Naive thymus-derived CD8-positive, alpha-beta T cell (primary cell): ENCODE measurements around the gene MAB21L3. TPM values are rescaled to one million over a fixed set of nuclear protein-coding genes. Genes with fewer than 3 reads are reported as not detected.

Source experiments
- ATAC-seq, 2 donors: fragments of 150-1000 bp; cut with Tn5 transposase in 1 of 2; sonication (Bioruptor Pico), chemical (Tn5 transposase) in 1 of 2; 1 replicate in 1 of 2; 2 replicates in 1 of 2; pipeline ENCODE4 v1.10.0; 2021; ENCODE audit warnings: mild to moderate bottlenecking in 2 of 2, moderate library complexity in 2 of 2
- POLR2A ChIA-PET: fragments of 350-600 bp; sonication (Branson Sonifier 250); formaldehyde crosslinking; loops from one replicate; lab custom pipeline; 2021; ENCODE audit warnings: antibody characterized with exemption; lab: Charles Lee
- DNase-seq, 10 donors: peaks; one replicate each; pipeline versions ENCODE4 v3.0.0 to v3.0.0-alpha.2; 2020 to 2022
- H3K27ac Mint-ChIP-seq, 10 donors: one replicate each; pipeline ENCODE4 v1.8.0; 2020 to 2022; ENCODE audit warnings: mild to moderate bottlenecking in 10 of 10, mixed read lengths in 10 of 10, moderate library complexity in 4 of 10, inconsistent platforms in 1 of 10
- H3K27me3 Mint-ChIP-seq, 5 donors: one replicate each; pipeline ENCODE4 v1.8.0; 2021 to 2022; ENCODE audit warnings: mixed read lengths in 5 of 5
- H3K36me3 Mint-ChIP-seq, 3 donors: one replicate each; pipeline ENCODE4 v1.8.0; 2020 to 2022; ENCODE audit warnings: mixed read lengths in 3 of 3, mild to moderate bottlenecking in 2 of 3, inconsistent platforms in 1 of 3
- H3K4me1 Mint-ChIP-seq, 4 donors: one replicate each; pipeline ENCODE4 v1.8.0; 2021 to 2022; ENCODE audit warnings: mixed read lengths in 4 of 4
- H3K4me3 Mint-ChIP-seq, 10 donors: one replicate each; pipeline ENCODE4 v1.8.0; 2020 to 2022; ENCODE audit warnings: mild to moderate bottlenecking in 10 of 10, mixed read lengths in 10 of 10, moderate library complexity in 6 of 10, inconsistent platforms in 1 of 10
- H3K9me3 Mint-ChIP-seq, 9 donors: one replicate each; pipeline ENCODE4 v1.8.0; 2020 to 2022; ENCODE audit warnings: mixed read lengths in 9 of 9, mild to moderate bottlenecking in 3 of 9, inconsistent platforms in 1 of 9, moderate library complexity in 1 of 9
- polyA plus RNA-seq, 3 donors: library from polyadenylated mRNA; unstranded; fragments of 300-500 nt; fragmentation: Illumina TruSeq; gene quantifications; one replicate each; pipeline ENCODE4 v1.2.3, GENCODE V29; 2021
- total RNA-seq, 8 experiments: library from RNA in 2 of 8; stranded (reverse) in 2 of 8; gene quantifications; one replicate each; pipeline ENCODE4 v1.2.3 and lab custom pipeline; 2021 to 2026

The MAB21L3 gene
- total RNA-seq (not detected), polyA plus RNA-seq (not detected), total RNA-seq (lab: John Stamatoyannopoulos, UW) (0 to 0.14 (median 0) reads per million in 6 experiments)

- POLR2A ChIA-PET: no interaction called here
- H3K36me3 Mint-ChIP-seq: no peaks in the 10 kb centered on the region
These were observed at the start of gene MAB21L3 for GRCh38 chr1:116110567-116111523. Gene MAB21L3, plus strand, starts transcription at chr1:116111399. Its CDS starts 1,217 bp downstream, at chr1:116112616.

GRCh38 chr1:116062201-116062600, 49.0 kb upstream of the MAB21L3 start:
- DNase-seq (no peak), ATAC-seq (no peak)
- peaks cover 1 to 25% (median 13%) of the 10 kb centered on the region in 5 donors for H3K27me3 Mint-ChIP-seq
- POLR2A ChIA-PET: no interaction called here
- no peak overlapping the region for H3K27ac Mint-ChIP-seq
- peaks cover 0 to 7% (median 4%) of the 10 kb centered on the region in 3 donors for H3K36me3 Mint-ChIP-seq
- H3K9me3 Mint-ChIP-seq: peaks cover 0 to 19% (median 13%) of the 10 kb centered on the region in 9 donors
- H3K4me3 Mint-ChIP-seq: no peak overlapping the region
- peaks cover 0 to 2% (median 0%) of the 10 kb centered on the region in 4 donors for H3K4me1 Mint-ChIP-seq

More at GRCh38 chr1:116110567-116111523, at the start of gene MAB21L3:
- peak within 1 kb of the TSS in 1 of 10 donors; percentile 45 for H3K27ac Mint-ChIP-seq
- no peak for DNase-seq
- H3K4me1 Mint-ChIP-seq: no peaks in the 10 kb centered on the region
- ATAC-seq: no peak
- peaks cover 3 to 11% (median 10%) of the 10 kb centered on the region in 5 donors for H3K27me3 Mint-ChIP-seq
- H3K9me3 Mint-ChIP-seq: no peaks in the 10 kb centered on the region
- no peak within 1 kb of the TSS for H3K4me3 Mint-ChIP-seq

- H3K4me3 Mint-ChIP-seq: no peak overlapping the region
- H3K36me3 Mint-ChIP-seq: peaks cover 0 to 11% (median 6%) of the 10 kb centered on the region in 3 donors
- peaks cover 8 to 36% (median 10%) of the 10 kb centered on the region in 5 donors for H3K27me3 Mint-ChIP-seq
- DNase-seq (no peak), ATAC-seq (no peak)
- POLR2A ChIA-PET: no interaction called here
- peaks cover 0 to 2% (median 0%) of the 10 kb centered on the region in 4 donors for H3K4me1 Mint-ChIP-seq
- peaks cover 0 to 1% (median 0%) of the 10 kb centered on the region in 9 donors for H3K9me3 Mint-ChIP-seq
- no peak overlapping the region for H3K27ac Mint-ChIP-seq
These were observed 46.6 kb upstream of the MAB21L3 start for GRCh38 chr1:116064616-116065015.

GRCh38 chr1:116066868-116067565, 44.2 kb upstream of the MAB21L3 start:
- POLR2A ChIA-PET: no interaction called here
- H3K4me1 Mint-ChIP-seq: no peaks in the 10 kb centered on the region
- H3K27me3 Mint-ChIP-seq: peaks cover 3 to 27% (median 8%) of the 10 kb centered on the region in 5 donors
- peaks cover 0 to 13% (median 6%) of the 10 kb centered on the region in 3 donors for H3K36me3 Mint-ChIP-seq
- no peak overlapping the region for H3K4me3 Mint-ChIP-seq
- H3K9me3 Mint-ChIP-seq: no peaks in the 10 kb centered on the region
- no peak overlapping the region for H3K27ac Mint-ChIP-seq
- ATAC-seq (no peak), DNase-seq (no peak)

GRCh38 chr1:116067566-116067890, 43.7 kb upstream of the MAB21L3 start:
- H3K9me3 Mint-ChIP-seq: no peaks in the 10 kb centered on the region
- no peaks in the 10 kb centered on the region for H3K4me1 Mint-ChIP-seq
- H3K36me3 Mint-ChIP-seq: peaks cover 0 to 13% (median 6%) of the 10 kb centered on the region in 3 donors

GRCh38 chr1:116075575-116075974, 35.6 kb upstream of the MAB21L3 start:
- no peak for DNase-seq
- no peak overlapping the region for H3K27ac Mint-ChIP-seq
- no peaks in the 10 kb centered on the region for H3K9me3 Mint-ChIP-seq
- ATAC-seq: no peak
- H3K36me3 Mint-ChIP-seq: no peaks in the 10 kb centered on the region
- no peaks in the 10 kb centered on the region for H3K4me1 Mint-ChIP-seq
- POLR2A ChIA-PET: no interaction called here
- peaks cover 0 to 2% (median 0%) of the 10 kb centered on the region in 5 donors for H3K27me3 Mint-ChIP-seq
- H3K4me3 Mint-ChIP-seq: no peak overlapping the region

More at GRCh38 chr1:116067566-116067890, 43.7 kb upstream of the MAB21L3 start:
- Mint-ChIP-seq H3K4me3 (no peak overlapping the region), H3K27ac (no peak overlapping the region), H3K27me3 (peaks cover 3 to 27% (median 8%) of the 10 kb centered on the region in 5 donors)
- ATAC-seq (no peak), DNase-seq (no peak)
- POLR2A ChIA-PET: no interaction called here

GRCh38 chr1:116075990-116076389, 35.2 kb upstream of the MAB21L3 start:
- Mint-ChIP-seq H3K4me3 (no peak overlapping the region), H3K4me1 (peaks cover 0 to 3% (median 0%) of the 10 kb centered on the region in 4 donors), H3K27me3 (peaks cover 0 to 4% (median 0%) of the 10 kb centered on the region in 5 donors), H3K27ac (no peak overlapping the region), H3K36me3 (no peaks in the 10 kb centered on the region), H3K9me3 (no peaks in the 10 kb centered on the region)
- POLR2A ChIA-PET: no interaction called here
- no peak for ATAC-seq
- no peak for DNase-seq

- Mint-ChIP-seq H3K27me3 (peaks cover 0 to 4% (median 0%) of the 10 kb centered on the region in 5 donors), H3K9me3 (no peaks in the 10 kb centered on the region), H3K27ac (no peak overlapping the region), H3K4me1 (peaks cover 0 to 3% (median 0%) of the 10 kb centered on the region in 4 donors), H3K4me3 (no peak overlapping the region), H3K36me3 (no peaks in the 10 kb centered on the region)
- no peak for ATAC-seq
- POLR2A ChIA-PET: no interaction called here
- DNase-seq: no peak
These were observed 34.4 kb upstream of the MAB21L3 start for GRCh38 chr1:116076831-116077230.

- peaks cover 0 to 3% (median 0%) of the 10 kb centered on the region in 4 donors for H3K4me1 Mint-ChIP-seq
- no peak for ATAC-seq
- peaks cover 0 to 9% (median 1%) of the 10 kb centered on the region in 5 donors for H3K27me3 Mint-ChIP-seq
- POLR2A ChIA-PET: no interaction called here
- no peak overlapping the region for H3K4me3 Mint-ChIP-seq
- H3K27ac Mint-ChIP-seq: no peak overlapping the region
- H3K36me3 Mint-ChIP-seq: no peaks in the 10 kb centered on the region
- DNase-seq: no peak
- H3K9me3 Mint-ChIP-seq: no peaks in the 10 kb centered on the region
These were observed 32.4 kb upstream of the MAB21L3 start for GRCh38 chr1:116078699-116079223.

- Mint-ChIP-seq H3K4me3 (no peak overlapping the region), H3K4me1 (no peaks in the 10 kb centered on the region), H3K27ac (no peak overlapping the region), H3K36me3 (peaks cover 0 to 29% (median 25%) of the 10 kb centered on the region in 3 donors), H3K27me3 (peaks cover 16 to 42% (median 23%) of the 10 kb centered on the region in 5 donors), H3K9me3 (peaks cover 21 to 51% (median 38%) of the 10 kb centered on the region in 9 donors)
- DNase-seq: no peak
- POLR2A ChIA-PET: no interaction called here
- no peak for ATAC-seq
These were observed 23.6 kb upstream of the MAB21L3 start for GRCh38 chr1:116087628-116088027.

- H3K27me3 Mint-ChIP-seq: peaks cover 19 to 38% (median 26%) of the 10 kb centered on the region in 5 donors
- no peak overlapping the region for H3K4me3 Mint-ChIP-seq
- DNase-seq: no peak
- H3K9me3 Mint-ChIP-seq: peaks cover 23 to 72% (median 45%) of the 10 kb centered on the region in 9 donors
- ATAC-seq: no peak
- H3K27ac Mint-ChIP-seq: no peak overlapping the region
- POLR2A ChIA-PET: no interaction called here
- peaks cover 0 to 33% (median 31%) of the 10 kb centered on the region in 3 donors for H3K36me3 Mint-ChIP-seq
- H3K4me1 Mint-ChIP-seq: no peaks in the 10 kb centered on the region
These were observed 21.3 kb upstream of the MAB21L3 start for GRCh38 chr1:116089870-116090269.

GRCh38 chr1:116091083-116091482, 20.1 kb upstream of the MAB21L3 start:
- POLR2A ChIA-PET: no interaction called here
- Mint-ChIP-seq H3K27ac (no peak overlapping the region), H3K36me3 (peaks cover 0 to 36% (median 34%) of the 10 kb centered on the region in 3 donors), H3K4me1 (no peaks in the 10 kb centered on the region), H3K9me3 (peaks cover 24 to 81% (median 51%) of the 10 kb centered on the region in 9 donors), H3K4me3 (no peak overlapping the region), H3K27me3 (peaks cover 17 to 33% (median 26%) of the 10 kb centered on the region in 5 donors)
- ATAC-seq: no peak
- DNase-seq: no peak
